HUDEP-2 (cell line): ENCODE results near the gene DPH3.

Experiments used
- DNase-seq, 76 experiments: peaks; one replicate each; lab custom pipeline; 2025; ENCODE audit not compliant: unreplicated experiment in 76 of 76; lab: John Stamatoyannopoulos, UW

The DPH3 gene

GRCh38 chr3:16258177-16258576, 6.6 kb downstream of the DPH3 start:
- no peak for DNase-seq

GRCh38 chr3:16257309-16257708, 7.4 kb downstream of the DPH3 start:
- no peak for DNase-seq

GRCh38 chr3:16255726-16256125, 9.0 kb downstream of the DPH3 start:
- no peak for DNase-seq

- DNase-seq, result no peak
These were observed 9.4 kb downstream of the DPH3 start for GRCh38 chr3:16255326-16255725.

GRCh38 chr3:16254916-16255315, 9.8 kb downstream of the DPH3 start:
- DNase-seq, result no peak

GRCh38 chr3:16253601-16254000, 11.1 kb downstream of the DPH3 start:
- DNase-seq, result no peak

GRCh38 chr3:16252988-16253387, 11.8 kb downstream of the DPH3 start:
- no peak for DNase-seq

- DNase-seq, result no peak
These were observed 12.3 kb downstream of the DPH3 start for GRCh38 chr3:16252243-16252978.

GRCh38 chr3:16251316-16252085, 13.2 kb downstream of the DPH3 start:
- DNase-seq, result no peak

- no peak for DNase-seq
These were observed 14.9 kb downstream of the DPH3 start for GRCh38 chr3:16249886-16250285.

- peak in 19 of 76 experiments; percentile 1 to 34 (median 7) for DNase-seq
These were observed 15.4 kb downstream of the DPH3 start for GRCh38 chr3:16249336-16249735.

GRCh38 chr3:16248556-16248955, 16.2 kb downstream of the DPH3 start:
- DNase-seq, result no peak

GRCh38 chr3:16247282-16248061, 17.3 kb downstream of the DPH3 start:
- peak in 67 of 76 experiments; percentile 4 to 79 (median 48) for DNase-seq

- no peak for DNase-seq
These were observed 19.1 kb downstream of the DPH3 start for GRCh38 chr3:16245609-16246008.

GRCh38 chr3:16243706-16244490, 20.8 kb downstream of the DPH3 start:
- DNase-seq, result no peak

GRCh38 chr3:16242177-16242576, 22.6 kb downstream of the DPH3 start:
- DNase-seq, result no peak

GRCh38 chr3:16241225-16241624, 23.5 kb downstream of the DPH3 start:
- DNase-seq, result no peak

- no peak for DNase-seq
These were observed 24.3 kb downstream of the DPH3 start for GRCh38 chr3:16240229-16241023.

GRCh38 chr3:16239780-16240179, 25.0 kb downstream of the DPH3 start:
- no peak for DNase-seq
